Measurements from ENCODE around the gene MYO18B.

Gene MYO18B

GRCh38 chr22:25839755-25840154, 97.8 kb downstream of the MYO18B start:
- no peak for DNase-seq (ENCODE audit: low read depth in 1 of 2, low spot score in 1 of 2)
- no peaks in the 10 kb centered on the region for H3K27me3 ChIP-seq (ENCODE audit: insufficient read depth, poor library complexity, severe bottlenecking)
- H3K4me3 ChIP-seq (replicated peaks; ENCODE audit: insufficient read depth, low read length) = no peak overlapping the region
- no peak overlapping the region for H3K27ac ChIP-seq (replicated peaks)
- TF ChIP-seq POLR2AphosphoS5 (IDR thresholded peaks at IDR 0.05; ENCODE audit: low read depth) (no peak), GABPA (IDR thresholded peaks at IDR 0.05; ENCODE audit: low read depth) (no peak), SPI1 (IDR thresholded peaks at IDR 0.05; ENCODE audit: borderline replicate concordance, low read depth) (no peak), REST (IDR thresholded peaks at IDR 0.05; ENCODE audit: insufficient replicate concordance, low read depth) (no peak)
- TF ChIP-seq, protein P1, sequence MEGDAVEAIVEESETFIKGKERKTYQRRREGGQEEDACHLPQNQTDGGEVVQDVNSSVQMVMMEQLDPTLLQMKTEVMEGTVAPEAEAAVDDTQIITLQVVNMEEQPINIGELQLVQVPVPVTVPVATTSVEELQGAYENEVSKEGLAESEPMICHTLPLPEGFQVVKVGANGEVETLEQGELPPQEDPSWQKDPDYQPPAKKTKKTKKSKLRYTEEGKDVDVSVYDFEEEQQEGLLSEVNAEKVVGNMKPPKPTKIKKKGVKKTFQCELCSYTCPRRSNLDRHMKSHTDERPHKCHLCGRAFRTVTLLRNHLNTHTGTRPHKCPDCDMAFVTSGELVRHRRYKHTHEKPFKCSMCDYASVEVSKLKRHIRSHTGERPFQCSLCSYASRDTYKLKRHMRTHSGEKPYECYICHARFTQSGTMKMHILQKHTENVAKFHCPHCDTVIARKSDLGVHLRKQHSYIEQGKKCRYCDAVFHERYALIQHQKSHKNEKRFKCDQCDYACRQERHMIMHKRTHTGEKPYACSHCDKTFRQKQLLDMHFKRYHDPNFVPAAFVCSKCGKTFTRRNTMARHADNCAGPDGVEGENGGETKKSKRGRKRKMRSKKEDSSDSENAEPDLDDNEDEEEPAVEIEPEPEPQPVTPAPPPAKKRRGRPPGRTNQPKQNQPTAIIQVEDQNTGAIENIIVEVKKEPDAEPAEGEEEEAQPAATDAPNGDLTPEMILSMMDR (IDR thresholded peaks at IDR 0.05; ENCODE audit: insufficient read depth, low read length) = no peak

DNA sequence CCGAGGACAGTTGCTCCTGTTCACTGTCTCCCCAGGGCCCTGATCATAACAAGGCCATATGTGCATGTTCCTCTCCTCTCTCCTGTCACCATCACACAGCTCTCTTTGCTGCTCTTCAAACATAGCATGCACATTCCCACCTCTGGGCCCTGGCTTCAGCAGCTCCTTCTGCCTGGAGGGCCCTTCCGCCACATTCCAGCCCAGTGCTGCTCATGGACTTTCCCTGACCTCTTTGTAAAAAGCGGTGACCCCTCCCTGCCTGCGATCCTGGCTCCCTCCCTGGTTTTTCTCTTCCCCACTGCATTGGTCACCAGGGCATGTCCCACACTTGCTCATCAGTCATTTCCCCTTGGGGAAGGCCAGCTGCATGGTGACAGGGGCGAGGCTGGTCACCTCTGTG, 98.2 kb downstream of the MYO18B start:
- TF ChIP-seq SPI1 (IDR thresholded peaks at IDR 0.05; ENCODE audit: borderline replicate concordance, low read depth) = no peak
- TF ChIP-seq, protein P1 (IDR thresholded peaks at IDR 0.05; ENCODE audit: insufficient read depth, low read length) = no peak
- no peak for TF ChIP-seq POLR2AphosphoS5 (IDR thresholded peaks at IDR 0.05; ENCODE audit: low read depth)
- TF ChIP-seq REST (IDR thresholded peaks at IDR 0.05; ENCODE audit: insufficient replicate concordance, low read depth) = no peak
- TF ChIP-seq GABPA (IDR thresholded peaks at IDR 0.05; ENCODE audit: low read depth) = no peak
- Histone ChIP-seq H3K27ac (replicated peaks) (no peak overlapping the region), H3K4me3 (replicated peaks; ENCODE audit: insufficient read depth, low read length) (no peak overlapping the region), H3K27me3 (ENCODE audit: insufficient read depth, poor library complexity, severe bottlenecking) (no peaks in the 10 kb centered on the region)
- DNase-seq (ENCODE audit: low read depth in 1 of 2, low spot score in 1 of 2) = no peak

- TF ChIP-seq SPI1 (IDR thresholded peaks at IDR 0.05; ENCODE audit: borderline replicate concordance, low read depth) (no peak), POLR2AphosphoS5 (IDR thresholded peaks at IDR 0.05; ENCODE audit: low read depth) (no peak), REST (IDR thresholded peaks at IDR 0.05; ENCODE audit: insufficient replicate concordance, low read depth) (no peak), GABPA (IDR thresholded peaks at IDR 0.05; ENCODE audit: low read depth) (no peak)
- TF ChIP-seq, protein P1 (IDR thresholded peaks at IDR 0.05; ENCODE audit: insufficient read depth, low read length) = no peak
- no peak overlapping the region for H3K27ac ChIP-seq (replicated peaks)
- DNase-seq (ENCODE audit: low read depth in 1 of 2, low spot score in 1 of 2) = no peak
- H3K27me3 ChIP-seq (ENCODE audit: insufficient read depth, poor library complexity, severe bottlenecking) = no peaks in the 10 kb centered on the region
- H3K4me3 ChIP-seq (replicated peaks; ENCODE audit: insufficient read depth, low read length) = no peak overlapping the region
Measured at GRCh38 chr22:25840891-25841290, 98.9 kb downstream of the MYO18B start.
